ENCODE data around the gene RAB15.

Gene RAB15

DNA sequence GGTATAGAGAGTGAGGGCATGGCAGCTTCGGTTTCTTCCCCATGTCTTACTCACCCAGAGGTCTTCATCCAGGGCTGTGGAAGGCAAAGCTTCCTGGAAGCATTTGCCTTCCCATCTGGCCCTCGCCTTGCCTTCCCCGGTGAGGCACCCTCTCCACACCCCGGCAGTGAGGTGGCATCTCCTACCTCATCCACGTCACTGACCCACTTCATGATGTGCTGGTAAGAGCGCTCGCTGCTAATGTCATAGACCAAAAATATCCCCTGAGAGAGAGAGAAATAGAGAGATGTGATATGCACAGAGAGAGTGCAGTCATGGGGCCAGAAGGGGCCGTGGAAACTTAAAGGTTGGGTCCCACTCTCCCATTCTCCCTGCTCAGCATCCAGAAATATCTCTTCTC, 21.2 kb downstream of the RAB15 start:
- no peak for DNase-seq (ENCODE audit: extremely low read depth, low read depth)

DNA sequence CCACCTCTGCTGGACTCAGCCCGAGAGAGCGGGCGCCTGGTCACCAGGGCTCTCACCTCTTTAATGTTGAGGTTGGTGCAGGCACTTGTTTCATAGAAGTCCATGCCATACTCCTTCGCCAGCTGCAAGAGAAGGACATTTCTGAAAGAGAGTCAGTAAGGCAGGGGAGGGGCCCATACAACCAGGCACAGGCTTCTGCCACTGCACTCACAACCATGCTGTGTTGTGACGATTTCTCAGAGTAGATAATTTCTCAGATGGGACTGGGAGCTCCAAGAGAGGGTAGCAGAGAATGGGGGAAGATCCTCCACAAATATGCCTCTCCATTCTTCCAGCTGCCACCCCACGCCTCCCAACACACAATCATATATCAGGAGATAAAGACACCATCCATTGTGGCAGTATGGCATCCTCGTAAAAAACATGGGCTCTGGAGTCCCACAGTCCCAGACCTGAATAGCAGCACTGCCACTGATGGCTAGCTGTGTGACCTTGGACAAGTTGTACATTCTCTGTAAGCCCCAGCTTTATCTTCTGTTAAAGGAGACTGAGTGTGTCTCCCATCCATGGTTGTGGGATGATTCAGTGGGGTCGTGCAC, 23.4 kb downstream of the RAB15 start:
- no peak for DNase-seq (ENCODE audit: extremely low read depth, low read depth)
- TF ChIP-seq, protein P1, sequence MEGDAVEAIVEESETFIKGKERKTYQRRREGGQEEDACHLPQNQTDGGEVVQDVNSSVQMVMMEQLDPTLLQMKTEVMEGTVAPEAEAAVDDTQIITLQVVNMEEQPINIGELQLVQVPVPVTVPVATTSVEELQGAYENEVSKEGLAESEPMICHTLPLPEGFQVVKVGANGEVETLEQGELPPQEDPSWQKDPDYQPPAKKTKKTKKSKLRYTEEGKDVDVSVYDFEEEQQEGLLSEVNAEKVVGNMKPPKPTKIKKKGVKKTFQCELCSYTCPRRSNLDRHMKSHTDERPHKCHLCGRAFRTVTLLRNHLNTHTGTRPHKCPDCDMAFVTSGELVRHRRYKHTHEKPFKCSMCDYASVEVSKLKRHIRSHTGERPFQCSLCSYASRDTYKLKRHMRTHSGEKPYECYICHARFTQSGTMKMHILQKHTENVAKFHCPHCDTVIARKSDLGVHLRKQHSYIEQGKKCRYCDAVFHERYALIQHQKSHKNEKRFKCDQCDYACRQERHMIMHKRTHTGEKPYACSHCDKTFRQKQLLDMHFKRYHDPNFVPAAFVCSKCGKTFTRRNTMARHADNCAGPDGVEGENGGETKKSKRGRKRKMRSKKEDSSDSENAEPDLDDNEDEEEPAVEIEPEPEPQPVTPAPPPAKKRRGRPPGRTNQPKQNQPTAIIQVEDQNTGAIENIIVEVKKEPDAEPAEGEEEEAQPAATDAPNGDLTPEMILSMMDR (IDR thresholded peaks at IDR 0.05; ENCODE audit: low read depth, low read length), result no peak

More for the DNA sequence above, 21.2 kb downstream of the RAB15 start:
- TF ChIP-seq, protein P1 (IDR thresholded peaks at IDR 0.05; ENCODE audit: low read depth, low read length), result no peak

DNA sequence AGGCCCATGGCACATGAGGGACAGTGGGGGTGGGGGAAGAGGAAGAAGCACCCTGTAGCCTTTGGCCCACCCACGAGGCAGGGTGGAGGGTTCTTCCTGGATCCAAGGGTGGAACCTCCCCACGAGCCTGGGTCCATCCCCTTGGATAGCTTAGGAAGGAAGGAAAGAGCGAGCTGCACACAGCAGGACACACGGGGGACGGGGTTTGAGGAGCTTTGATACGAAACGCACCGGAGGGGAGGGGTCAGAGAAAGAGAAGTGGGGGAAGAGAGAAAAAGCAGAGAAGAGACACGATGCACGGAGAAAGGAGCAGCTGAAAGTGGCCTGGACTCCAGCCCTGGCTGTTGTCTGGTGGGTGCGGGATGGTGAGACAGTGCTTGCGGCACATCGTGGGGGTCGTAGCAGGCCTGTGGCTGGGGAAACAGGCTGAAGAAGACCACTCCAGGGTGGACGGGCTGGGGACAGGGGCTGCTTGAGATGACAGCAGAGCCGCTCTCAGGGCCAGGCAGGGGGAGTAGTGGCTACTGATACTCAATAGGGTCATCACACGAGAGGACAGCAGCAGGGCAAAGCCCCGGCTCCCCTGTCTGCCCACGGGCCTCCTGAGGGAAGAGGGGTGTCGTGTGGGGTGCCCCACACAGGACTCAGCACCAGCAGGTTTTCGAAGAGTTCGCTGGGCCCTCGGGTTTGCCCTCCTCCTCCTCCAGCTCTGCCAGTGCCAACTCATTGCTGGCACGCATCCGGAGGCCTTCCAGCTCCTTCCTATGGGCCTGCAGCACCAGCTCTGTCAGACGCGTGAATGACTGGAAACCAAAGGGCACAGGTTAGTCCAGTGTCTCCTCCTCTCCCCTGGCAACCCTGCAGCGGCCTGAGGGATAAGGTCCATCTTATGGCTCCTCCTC, 24.2 kb downstream of the RAB15 start:
- DNase-seq (ENCODE audit: extremely low read depth, low read depth), result no peak
- TF ChIP-seq, protein P1 (IDR thresholded peaks at IDR 0.05; ENCODE audit: low read depth, low read length), result no peak

DNA sequence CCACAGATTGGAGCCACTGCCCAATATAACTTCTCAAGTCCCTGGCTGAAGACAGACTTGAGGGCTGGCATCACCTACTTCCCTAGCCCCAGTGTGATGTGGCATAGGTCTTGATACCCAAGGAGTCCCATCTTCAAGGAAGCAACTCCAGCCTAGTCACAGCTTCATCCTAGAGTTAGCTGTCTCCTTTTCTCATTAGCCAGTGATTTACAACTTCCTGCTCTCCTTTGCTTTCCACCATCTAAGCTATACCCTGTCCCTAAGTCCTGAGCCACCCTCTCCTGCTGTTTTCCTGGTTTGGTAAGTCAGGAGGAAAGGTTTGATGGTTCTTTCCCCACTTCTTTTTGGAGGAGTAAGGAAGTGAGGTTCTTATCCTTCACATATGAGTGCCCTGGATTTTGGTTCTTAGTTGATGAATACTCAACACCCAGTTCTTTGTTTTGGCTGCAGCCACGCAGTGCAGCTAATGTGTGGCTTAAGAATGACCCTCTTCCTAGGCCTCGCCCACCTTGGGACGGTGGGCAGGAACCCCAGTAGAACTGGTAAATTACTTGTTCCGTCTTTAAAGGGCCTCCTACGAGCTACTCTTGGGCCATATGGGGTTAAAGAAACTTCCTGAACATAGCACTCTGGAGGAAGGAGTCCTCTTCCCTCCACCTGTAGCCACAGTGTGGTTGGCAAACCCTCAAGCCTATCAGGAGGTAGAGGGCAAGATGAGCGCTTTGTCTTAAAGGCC, 25.7 kb downstream of the RAB15 start:
- DNase-seq (ENCODE audit: extremely low read depth, low read depth), result no peak
- TF ChIP-seq, protein P1 (IDR thresholded peaks at IDR 0.05; ENCODE audit: low read depth, low read length), result no peak

DNA sequence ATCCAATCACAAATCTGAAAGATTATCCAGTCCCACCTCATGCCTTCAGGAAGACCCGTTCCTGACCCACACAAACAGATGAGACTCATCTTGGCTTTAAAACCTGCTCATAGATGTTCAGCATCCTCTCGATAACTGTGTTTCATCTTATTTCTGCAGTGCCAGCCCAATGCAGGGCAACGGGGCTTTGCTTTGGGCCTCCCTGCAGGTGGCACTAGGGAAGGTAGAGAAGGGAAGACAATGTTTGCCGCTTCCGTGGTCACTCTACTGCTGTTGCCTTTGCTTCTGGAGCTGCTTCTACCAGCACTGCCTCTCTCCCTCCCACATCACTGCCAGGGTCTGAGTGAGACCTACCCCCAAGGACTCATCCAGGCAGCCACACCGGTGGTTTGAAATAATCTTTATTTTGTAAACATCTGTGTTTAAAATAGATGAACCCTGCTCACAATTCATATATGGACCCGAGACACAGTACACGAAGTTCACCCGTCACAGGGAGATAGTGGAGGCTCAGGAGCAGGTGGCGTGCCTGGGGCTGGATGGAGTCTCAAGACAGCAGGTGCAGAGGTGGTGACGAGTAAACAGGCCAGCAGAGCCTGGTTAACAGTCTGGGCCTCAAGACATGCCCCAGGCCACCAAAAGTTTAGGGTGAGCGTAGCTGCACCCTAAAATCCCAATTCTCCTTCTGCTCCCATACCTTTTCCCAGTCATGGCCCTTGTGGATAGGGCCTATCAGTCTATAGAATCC, 26.5 kb downstream of the RAB15 start:
- no peak for DNase-seq (ENCODE audit: extremely low read depth, low read depth)
- TF ChIP-seq, protein P1 (IDR thresholded peaks at IDR 0.05; ENCODE audit: low read depth, low read length), result no peak

DNA sequence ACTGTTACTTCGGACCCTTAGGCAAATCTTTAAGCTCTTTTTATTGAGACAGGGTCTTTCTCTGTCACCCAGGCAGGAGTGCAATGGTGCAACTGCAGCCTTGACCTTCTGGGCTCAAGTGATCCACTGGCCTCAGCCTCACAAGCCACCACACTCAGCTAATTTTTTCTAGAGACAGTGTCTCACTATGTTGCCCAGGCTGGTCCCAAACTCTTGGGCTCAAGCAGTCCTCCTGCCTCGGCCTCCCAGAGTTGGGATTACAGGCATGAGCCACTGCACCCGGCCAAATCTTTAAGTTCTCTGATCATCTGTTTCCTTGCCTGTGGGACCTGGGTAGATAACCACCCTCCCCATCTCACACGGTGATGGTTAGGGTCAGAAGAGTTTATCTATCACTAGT, 27.3 kb downstream of the RAB15 start:
- TF ChIP-seq, protein P1 (IDR thresholded peaks at IDR 0.05; ENCODE audit: low read depth, low read length), result no peak
- DNase-seq (ENCODE audit: extremely low read depth, low read depth), result no peak
